ENCODE measurements around the gene SREBF1. TPM values are rescaled to one million over a fixed set of nuclear protein-coding genes. Genes with fewer than 3 reads are reported as not detected.

SREBF1 gene
- total RNA-seq, 1 donor from 2014 or later = 23.0 TPM

DNA sequence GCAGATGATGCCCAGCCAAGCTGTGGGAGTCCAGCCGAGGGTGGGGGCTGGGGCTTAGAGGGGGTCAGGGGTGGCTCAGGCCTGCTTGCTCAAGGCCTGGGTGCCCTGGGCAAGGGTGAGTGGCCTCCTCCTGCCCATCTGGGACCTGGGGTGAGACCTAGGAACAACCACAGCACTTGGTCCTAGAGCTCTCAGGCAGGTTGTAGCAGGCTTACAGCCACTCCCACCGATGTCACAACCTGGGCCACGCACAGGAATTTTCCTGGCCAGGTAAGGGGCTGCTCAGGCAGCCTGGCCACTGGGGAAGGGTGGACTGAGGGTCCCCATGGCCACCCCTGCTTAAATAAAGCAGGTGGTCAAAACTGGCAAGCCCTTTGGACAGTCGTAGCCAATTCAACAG lies 6.3 kb upstream of the SREBF1 start:
- peaks cover 52 to 60% (median 60%) of the 10 kb centered on the region in 3 donors for H3K4me1 ChIP-seq (ENCODE audit: control insufficient read depth in 3 of 3, insufficient read depth in 3 of 3, low read length in 3 of 3)
- H3K9me3 ChIP-seq (ENCODE audit: control insufficient read depth in 3 of 3, low read length in 3 of 3) = no peaks in the 10 kb centered on the region
- H3K27ac ChIP-seq (ENCODE audit: low read depth, low read length) = peak overlapping the region; percentile 100
- H3K27me3 ChIP-seq (ENCODE audit: control insufficient read depth in 3 of 3, insufficient read depth in 3 of 3, low read length in 3 of 3) = no peaks in the 10 kb centered on the region
- H3K36me3 ChIP-seq (ENCODE audit: control insufficient read depth in 3 of 3, insufficient read depth in 3 of 3, low read length in 3 of 3) = peaks cover 6 to 11% (median 10%) of the 10 kb centered on the region in 3 donors
- no peak overlapping the region for H3K4me3 ChIP-seq (ENCODE audit: low read length in 3 of 3)
- peak overlapping the region; percentile 33 to 51 (median 38) for H3K9ac ChIP-seq (ENCODE audit: low read depth in 1 of 3, low read length in 3 of 3)

DNA sequence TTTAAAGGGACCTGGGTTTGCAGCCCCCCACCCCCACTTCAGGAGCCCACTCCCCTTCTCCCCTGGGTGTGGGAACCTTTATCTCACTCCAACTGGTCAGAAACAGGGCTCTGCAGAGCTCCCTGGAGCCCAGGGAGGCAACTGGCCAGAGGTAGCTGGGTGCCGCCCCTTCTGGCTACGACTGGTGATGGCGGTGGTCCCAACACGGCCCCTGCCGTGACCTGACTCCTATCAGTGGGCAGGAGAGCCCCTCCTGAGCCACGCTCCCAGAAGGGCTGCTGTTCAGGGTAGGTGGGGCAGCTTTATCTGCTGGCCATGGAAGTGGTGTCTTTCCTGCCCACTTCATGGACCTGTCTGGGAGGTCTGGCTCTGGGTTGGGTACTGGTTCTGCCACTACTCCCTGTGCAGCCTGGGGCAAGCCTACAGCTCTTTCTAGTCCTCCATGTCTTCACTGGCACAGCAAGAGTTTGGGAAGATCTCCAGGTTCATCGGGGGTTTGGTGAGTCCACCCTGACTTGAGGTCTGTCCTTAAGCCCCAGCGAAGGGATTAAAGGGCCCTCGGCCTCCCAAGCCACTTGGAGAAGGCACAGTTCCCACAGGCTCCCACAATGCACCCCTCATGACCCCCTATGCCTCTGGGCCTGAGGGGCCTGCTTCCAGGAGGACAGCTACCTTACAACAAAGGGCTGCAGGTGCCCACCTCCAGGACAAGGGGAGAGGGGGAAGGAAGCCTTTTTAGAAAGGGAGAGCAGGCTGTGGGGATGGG lies 5.5 kb upstream of the SREBF1 start:
- no peaks in the 10 kb centered on the region for H3K27me3 ChIP-seq (ENCODE audit: control insufficient read depth in 3 of 3, insufficient read depth in 3 of 3, low read length in 3 of 3)
- H3K27ac ChIP-seq (ENCODE audit: low read depth, low read length) = peak overlapping the region; percentile 100
- H3K4me1 ChIP-seq (ENCODE audit: control insufficient read depth in 3 of 3, insufficient read depth in 3 of 3, low read length in 3 of 3) = peaks cover 59 to 66% (median 63%) of the 10 kb centered on the region in 3 donors
- peaks cover 6 to 11% (median 10%) of the 10 kb centered on the region in 3 donors for H3K36me3 ChIP-seq (ENCODE audit: control insufficient read depth in 3 of 3, insufficient read depth in 3 of 3, low read length in 3 of 3)
- H3K4me3 ChIP-seq (ENCODE audit: low read length in 3 of 3) = peak overlapping the region in 1 of 3 donors; percentile 6
- H3K9ac ChIP-seq (ENCODE audit: low read depth in 1 of 3, low read length in 3 of 3) = peak overlapping the region; percentile 45 to 87 (median 63)
- H3K9me3 ChIP-seq (ENCODE audit: control insufficient read depth in 3 of 3, low read length in 3 of 3) = no peaks in the 10 kb centered on the region

DNA sequence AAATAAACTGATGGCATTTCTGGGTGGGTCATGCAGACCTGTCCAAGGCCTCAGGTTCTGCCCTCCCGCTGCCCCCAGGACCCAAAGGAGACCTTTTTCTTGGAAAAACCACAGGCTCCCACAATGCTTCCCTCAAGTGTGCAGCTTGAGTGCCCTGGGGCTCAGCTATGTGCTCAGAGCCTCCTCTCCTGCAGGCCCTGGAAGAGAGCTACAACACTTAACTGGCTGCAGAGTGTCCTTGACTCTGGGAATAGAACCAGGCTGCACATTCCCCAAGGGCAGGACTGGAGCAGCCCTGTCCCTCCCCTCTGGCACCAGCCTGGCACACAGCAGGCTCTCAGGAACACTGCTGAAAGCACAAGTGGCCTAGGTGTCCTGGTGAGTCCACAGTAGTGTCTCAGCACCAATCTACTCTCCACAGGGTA lies 4.8 kb upstream of the SREBF1 start:
- Histone ChIP-seq H3K9ac (ENCODE audit: low read depth in 1 of 3, low read length in 3 of 3) (peak overlapping the region; percentile 45 to 87 (median 71)), H3K4me3 (ENCODE audit: low read length in 3 of 3) (peak overlapping the region in 2 of 3 donors; percentile 35 to 67)

DNA sequence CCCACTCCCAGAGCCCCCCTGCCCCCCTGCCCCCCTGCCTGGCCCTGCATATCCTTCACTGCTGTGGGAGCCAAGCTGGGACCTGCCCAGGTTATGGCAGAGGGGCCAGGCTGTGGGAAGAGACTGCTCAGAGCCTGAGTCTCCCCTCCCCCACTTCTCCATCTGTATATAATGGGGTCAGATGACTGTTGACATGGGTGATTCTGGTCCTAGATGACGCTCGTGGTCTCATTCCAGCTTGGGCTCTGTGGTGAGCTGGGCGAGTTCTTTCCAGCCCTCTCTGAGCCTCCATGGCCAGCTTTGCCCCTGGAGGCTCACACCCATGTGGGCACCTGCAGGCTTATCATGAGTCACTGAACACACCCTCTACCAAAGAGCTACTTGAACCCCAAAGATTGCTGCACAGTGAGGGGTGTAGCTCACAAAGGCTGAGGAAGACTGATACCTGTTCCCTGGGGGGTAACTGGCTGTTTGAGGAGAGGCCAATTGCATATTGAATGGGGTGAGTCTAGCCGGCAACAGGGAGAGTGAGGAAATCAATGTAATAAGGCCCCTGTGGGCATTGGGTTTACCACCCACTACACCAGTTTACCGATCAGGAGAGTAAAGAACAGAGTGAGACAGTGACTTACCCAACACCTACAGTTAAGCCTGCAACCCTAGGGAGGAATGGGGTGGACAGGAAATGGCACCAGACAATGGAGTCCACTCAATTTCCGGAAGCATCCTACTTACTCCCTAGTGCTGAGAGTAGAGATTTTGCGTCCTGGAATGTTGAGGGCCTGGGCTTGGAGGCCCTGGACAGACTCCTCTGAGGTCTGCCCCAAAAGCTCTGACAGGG lies 4.2 kb upstream of the SREBF1 start:
- peaks cover 0 to 2% (median 0%) of the 10 kb centered on the region in 3 donors for H3K36me3 ChIP-seq (ENCODE audit: control insufficient read depth in 3 of 3, insufficient read depth in 3 of 3, low read length in 3 of 3)
- H3K4me1 ChIP-seq (ENCODE audit: control insufficient read depth in 3 of 3, insufficient read depth in 3 of 3, low read length in 3 of 3) = peaks cover 64 to 70% (median 67%) of the 10 kb centered on the region in 3 donors
- H3K4me3 ChIP-seq (ENCODE audit: low read length in 3 of 3) = peak overlapping the region; percentile 10 to 67 (median 35)
- H3K9me3 ChIP-seq (ENCODE audit: control insufficient read depth in 3 of 3, low read length in 3 of 3) = no peaks in the 10 kb centered on the region
- no peaks in the 10 kb centered on the region for H3K27me3 ChIP-seq (ENCODE audit: control insufficient read depth in 3 of 3, insufficient read depth in 3 of 3, low read length in 3 of 3)
- peak overlapping the region; percentile 45 to 87 (median 86) for H3K9ac ChIP-seq (ENCODE audit: low read depth in 1 of 3, low read length in 3 of 3)
- peak overlapping the region; percentile 100 for H3K27ac ChIP-seq (ENCODE audit: low read depth, low read length)

More for the DNA sequence above, 4.8 kb upstream of the SREBF1 start:
- Histone ChIP-seq H3K27ac (ENCODE audit: low read depth, low read length) (peak overlapping the region; percentile 100), H3K36me3 (ENCODE audit: control insufficient read depth in 3 of 3, insufficient read depth in 3 of 3, low read length in 3 of 3) (peaks cover 4 to 8% (median 6%) of the 10 kb centered on the region in 3 donors), H3K27me3 (ENCODE audit: control insufficient read depth in 3 of 3, insufficient read depth in 3 of 3, low read length in 3 of 3) (no peaks in the 10 kb centered on the region), H3K9me3 (ENCODE audit: control insufficient read depth in 3 of 3, low read length in 3 of 3) (no peaks in the 10 kb centered on the region), H3K4me1 (ENCODE audit: control insufficient read depth in 3 of 3, insufficient read depth in 3 of 3, low read length in 3 of 3) (peaks cover 63 to 69% (median 66%) of the 10 kb centered on the region in 3 donors)

DNA sequence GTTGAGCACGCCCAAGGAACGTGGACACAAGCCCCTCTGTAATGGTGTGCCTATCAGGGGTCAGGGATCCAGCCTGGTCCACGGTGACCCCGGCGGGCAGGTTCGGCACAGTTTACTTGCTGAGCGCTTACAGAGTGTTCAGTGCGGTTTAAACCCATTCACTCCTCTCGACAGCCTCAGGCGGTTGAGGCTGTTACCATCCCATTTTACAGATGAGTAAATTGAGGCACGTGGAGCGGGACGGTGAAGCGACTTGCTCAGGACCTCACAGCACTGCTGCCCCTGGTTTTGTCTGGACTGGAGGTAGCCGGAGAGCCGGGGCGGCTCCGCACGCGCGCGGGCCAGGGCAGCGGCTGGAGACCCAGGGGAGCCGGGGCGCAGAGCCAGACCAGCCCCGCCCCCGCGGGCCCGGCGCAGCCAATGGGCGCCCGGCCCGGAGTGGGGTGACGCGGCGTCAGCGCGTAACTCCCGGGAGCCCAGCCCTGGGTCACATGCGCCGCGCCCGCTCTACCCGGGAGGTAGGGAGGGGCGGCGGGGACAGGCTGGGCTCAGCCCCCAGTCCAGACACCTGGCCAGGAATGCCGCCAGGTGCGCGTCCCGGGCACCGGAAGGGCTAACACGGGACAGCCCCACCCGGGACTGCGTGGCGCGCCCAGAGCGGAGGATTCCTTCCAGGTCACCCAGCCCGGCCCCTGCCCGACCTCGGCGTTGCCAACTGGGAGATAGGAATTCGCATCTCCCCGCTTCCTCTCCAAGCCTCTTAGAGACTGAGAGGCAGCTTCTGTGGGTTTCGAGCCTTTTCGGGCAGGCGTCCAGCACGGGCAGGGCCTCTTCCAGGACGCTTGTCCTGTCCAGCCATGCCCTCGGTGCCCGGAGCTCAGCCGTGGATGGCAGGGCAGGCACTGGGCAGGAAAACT lies 3.3 kb upstream of the SREBF1 start:
- no peaks in the 10 kb centered on the region for H3K9me3 ChIP-seq (ENCODE audit: control insufficient read depth in 3 of 3, low read length in 3 of 3)
- H3K4me1 ChIP-seq (ENCODE audit: control insufficient read depth in 3 of 3, insufficient read depth in 3 of 3, low read length in 3 of 3) = peaks cover 73 to 77% (median 75%) of the 10 kb centered on the region in 3 donors
- no peaks in the 10 kb centered on the region for H3K27me3 ChIP-seq (ENCODE audit: control insufficient read depth in 3 of 3, insufficient read depth in 3 of 3, low read length in 3 of 3)
- peak overlapping the region; percentile 83 to 87 (median 86) for H3K9ac ChIP-seq (ENCODE audit: low read depth in 1 of 3, low read length in 3 of 3)
- no peaks in the 10 kb centered on the region for H3K36me3 ChIP-seq (ENCODE audit: control insufficient read depth in 3 of 3, insufficient read depth in 3 of 3, low read length in 3 of 3)
- peak overlapping the region; percentile 100 for H3K27ac ChIP-seq (ENCODE audit: low read depth, low read length)
- H3K4me3 ChIP-seq (ENCODE audit: low read length in 3 of 3) = peak overlapping the region; percentile 62 to 67 (median 66)

DNA sequence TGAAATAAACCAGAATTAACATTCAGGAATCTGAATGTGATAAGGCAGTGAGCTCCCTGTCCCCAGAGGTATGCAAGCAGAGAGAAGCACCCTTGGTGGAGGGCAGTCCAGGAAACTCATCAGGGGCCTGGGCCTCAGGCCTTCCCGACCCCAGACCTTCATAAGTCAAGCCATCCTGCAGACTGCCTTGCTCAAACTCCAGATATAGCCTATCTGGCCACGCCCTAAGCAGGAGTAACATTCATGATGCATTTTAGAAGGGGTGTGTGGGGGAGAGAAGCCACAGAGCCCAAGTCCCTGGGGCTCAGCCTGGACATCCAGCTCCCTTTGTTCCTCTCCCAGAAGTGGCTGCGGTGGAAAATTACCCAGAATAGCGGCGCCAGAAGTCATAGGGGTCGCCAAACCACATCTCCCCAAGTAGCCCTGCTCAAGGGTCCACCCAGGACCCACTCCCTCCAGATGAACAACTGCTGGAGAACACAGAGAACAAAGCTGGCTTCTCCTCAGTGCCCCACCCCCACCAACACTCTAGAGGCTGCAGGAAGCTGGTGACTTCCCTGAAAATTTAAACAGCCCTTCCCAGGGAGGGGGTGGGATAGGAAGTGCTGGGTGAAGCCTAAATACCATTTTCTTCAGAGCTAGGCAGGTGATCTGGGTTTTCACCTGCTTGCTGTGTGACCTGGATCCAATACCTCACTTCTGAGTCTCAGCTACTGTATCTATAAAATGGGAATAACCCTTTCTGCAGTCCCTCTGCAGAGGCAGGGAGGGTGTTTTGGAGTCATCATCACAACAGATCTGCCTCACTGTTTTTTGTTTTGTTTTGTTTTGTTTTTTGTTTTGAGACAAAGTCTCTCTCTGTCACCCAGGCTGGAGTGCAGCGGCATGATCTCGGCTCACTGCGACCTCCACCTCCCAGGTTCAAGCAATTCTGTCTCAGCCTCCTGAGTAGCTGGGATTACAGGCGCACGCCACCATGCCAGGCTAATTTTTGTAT lies 1.5 kb upstream of the SREBF1 start:
- Histone ChIP-seq H3K4me3 (ENCODE audit: low read length in 3 of 3) (peak overlapping the region in 2 of 3 donors; percentile 22 to 54), H3K27ac (ENCODE audit: low read depth, low read length) (peak overlapping the region; percentile 100), H3K36me3 (ENCODE audit: control insufficient read depth in 3 of 3, insufficient read depth in 3 of 3, low read length in 3 of 3) (no peaks in the 10 kb centered on the region), H3K27me3 (ENCODE audit: control insufficient read depth in 3 of 3, insufficient read depth in 3 of 3, low read length in 3 of 3) (no peaks in the 10 kb centered on the region), H3K9ac (ENCODE audit: low read depth in 1 of 3, low read length in 3 of 3) (peak overlapping the region; percentile 98 to 100 (median 100)), H3K9me3 (ENCODE audit: control insufficient read depth in 3 of 3, low read length in 3 of 3) (no peaks in the 10 kb centered on the region), H3K4me1 (ENCODE audit: control insufficient read depth in 3 of 3, insufficient read depth in 3 of 3, low read length in 3 of 3) (peaks cover 73 to 82% (median 73%) of the 10 kb centered on the region in 3 donors)

DNA sequence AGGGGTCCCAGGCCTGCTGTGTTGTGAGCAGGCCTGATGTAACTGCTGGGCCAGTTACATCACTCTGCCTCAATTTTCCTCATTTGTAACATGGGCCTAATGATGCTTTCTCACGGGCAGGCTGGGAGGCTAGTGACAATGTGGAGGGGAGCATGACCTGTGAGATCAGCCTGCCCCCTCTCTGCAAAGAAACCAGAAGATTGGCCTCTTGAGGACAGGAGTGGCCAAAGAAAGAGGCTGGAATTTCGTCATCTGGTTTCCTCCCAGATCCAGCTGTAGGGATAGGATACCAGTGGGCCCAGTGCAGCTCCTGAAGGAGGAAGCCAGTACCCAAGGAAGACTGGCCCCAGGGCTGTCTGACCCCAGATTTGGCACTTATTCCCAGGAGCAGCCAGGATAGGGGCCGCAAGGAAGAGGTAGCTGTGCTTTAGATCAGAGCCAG lies 615 bp upstream of the SREBF1 start:
- Histone ChIP-seq H3K27me3 (ENCODE audit: control insufficient read depth in 3 of 3, insufficient read depth in 3 of 3, low read length in 3 of 3) (no peaks in the 10 kb centered on the region), H3K9me3 (ENCODE audit: control insufficient read depth in 3 of 3, low read length in 3 of 3) (no peaks in the 10 kb centered on the region), H3K27ac (ENCODE audit: low read depth, low read length) (peak overlapping the region; percentile 100), H3K4me3 (ENCODE audit: low read length in 3 of 3) (peak overlapping the region; percentile 59 to 93 (median 91)), H3K36me3 (ENCODE audit: control insufficient read depth in 3 of 3, insufficient read depth in 3 of 3, low read length in 3 of 3) (peaks cover 0 to under 1% (median 0%) of the 10 kb centered on the region in 3 donors), H3K4me1 (ENCODE audit: control insufficient read depth in 3 of 3, insufficient read depth in 3 of 3, low read length in 3 of 3) (peaks cover 68 to 76% (median 69%) of the 10 kb centered on the region in 3 donors), H3K9ac (ENCODE audit: low read depth in 1 of 3, low read length in 3 of 3) (peak overlapping the region; percentile 98 to 100 (median 100))

DNA sequence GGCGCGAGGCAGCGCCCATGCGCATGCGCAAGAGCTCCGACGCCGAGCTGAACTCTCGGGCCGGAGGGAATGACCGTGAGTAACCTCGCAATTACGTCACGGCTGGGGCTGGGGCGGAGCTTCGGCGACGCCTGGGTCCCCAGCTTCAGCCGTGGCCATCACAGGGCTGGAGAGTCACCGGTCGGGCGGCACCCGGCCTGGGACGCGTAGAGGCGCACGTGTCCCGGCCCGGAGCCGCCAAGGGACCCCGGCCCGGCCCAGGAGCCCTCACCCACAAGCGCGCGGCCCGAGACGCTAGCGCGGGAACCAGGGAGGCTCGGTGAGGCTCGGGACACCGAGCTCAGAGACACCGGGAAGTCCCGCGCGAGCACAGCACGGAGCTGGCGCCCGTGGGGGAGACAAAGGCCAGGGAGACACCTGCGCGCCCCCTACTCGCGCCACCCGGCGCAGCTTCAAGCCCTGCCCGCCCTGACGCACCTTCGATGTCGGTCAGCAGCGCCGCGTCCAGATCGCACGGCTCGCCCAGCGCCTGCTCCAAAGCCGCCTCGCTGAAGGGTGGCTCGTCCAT lies 452 bp downstream of the SREBF1 start:
- Histone ChIP-seq H3K27ac (ENCODE audit: low read depth, low read length) (peak overlapping the region; percentile 100), H3K36me3 (ENCODE audit: control insufficient read depth in 3 of 3, insufficient read depth in 3 of 3, low read length in 3 of 3) (peaks cover 0 to 10% (median 0%) of the 10 kb centered on the region in 3 donors), H3K9me3 (ENCODE audit: control insufficient read depth in 3 of 3, low read length in 3 of 3) (no peaks in the 10 kb centered on the region), H3K9ac (ENCODE audit: low read depth in 1 of 3, low read length in 3 of 3) (peak overlapping the region; percentile 98 to 100 (median 100)), H3K4me1 (ENCODE audit: control insufficient read depth in 3 of 3, insufficient read depth in 3 of 3, low read length in 3 of 3) (peaks cover 68 to 76% (median 69%) of the 10 kb centered on the region in 3 donors), H3K4me3 (ENCODE audit: low read length in 3 of 3) (peak overlapping the region; percentile 82 to 93 (median 91)), H3K27me3 (ENCODE audit: control insufficient read depth in 3 of 3, insufficient read depth in 3 of 3, low read length in 3 of 3) (no peaks in the 10 kb centered on the region)
